MM.1S (cell line): Measurements from ENCODE around the gene SFRP2.

Experiments
- EZH2 ChIP-seq: fragments of 300-600 bp; sonication (generic); optimal IDR thresholded peaks from 2 replicates; pipeline ENCODE3; 2017; ENCODE audit warnings: low read depth, mild to moderate bottlenecking, antibody characterized with exemption, low read length, mixed read lengths
- TF ChIP-seq, protein P1 (sequence below): fragments of 300-600 bp; sonication (generic); IDR thresholded peaks from 2 replicates; pipeline ENCODE4 v1.5.1; 2016; ENCODE audit warnings: antibody characterized with exemption, low read length, mixed read lengths

DNA sequence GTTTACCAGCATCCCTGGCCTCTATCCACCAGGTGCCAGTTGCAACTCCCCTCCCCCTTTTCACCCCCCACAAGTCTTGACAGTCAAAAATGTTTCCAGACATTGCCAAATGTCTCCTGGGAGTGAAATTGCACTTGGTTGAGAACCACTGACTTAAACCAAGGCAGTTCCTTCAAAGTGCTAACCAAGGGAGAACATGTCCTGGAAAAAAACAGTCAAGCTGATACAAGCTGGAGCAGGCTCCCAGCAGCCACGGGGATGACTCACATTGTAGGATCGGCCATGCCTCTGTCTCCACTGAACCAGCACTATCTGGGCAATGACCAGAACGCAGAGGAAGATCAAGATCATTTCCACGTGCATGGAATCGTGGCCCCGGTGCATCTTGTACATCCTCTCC, 40.5 kb downstream of the SFRP2 start:
- TF ChIP-seq, protein P1, sequence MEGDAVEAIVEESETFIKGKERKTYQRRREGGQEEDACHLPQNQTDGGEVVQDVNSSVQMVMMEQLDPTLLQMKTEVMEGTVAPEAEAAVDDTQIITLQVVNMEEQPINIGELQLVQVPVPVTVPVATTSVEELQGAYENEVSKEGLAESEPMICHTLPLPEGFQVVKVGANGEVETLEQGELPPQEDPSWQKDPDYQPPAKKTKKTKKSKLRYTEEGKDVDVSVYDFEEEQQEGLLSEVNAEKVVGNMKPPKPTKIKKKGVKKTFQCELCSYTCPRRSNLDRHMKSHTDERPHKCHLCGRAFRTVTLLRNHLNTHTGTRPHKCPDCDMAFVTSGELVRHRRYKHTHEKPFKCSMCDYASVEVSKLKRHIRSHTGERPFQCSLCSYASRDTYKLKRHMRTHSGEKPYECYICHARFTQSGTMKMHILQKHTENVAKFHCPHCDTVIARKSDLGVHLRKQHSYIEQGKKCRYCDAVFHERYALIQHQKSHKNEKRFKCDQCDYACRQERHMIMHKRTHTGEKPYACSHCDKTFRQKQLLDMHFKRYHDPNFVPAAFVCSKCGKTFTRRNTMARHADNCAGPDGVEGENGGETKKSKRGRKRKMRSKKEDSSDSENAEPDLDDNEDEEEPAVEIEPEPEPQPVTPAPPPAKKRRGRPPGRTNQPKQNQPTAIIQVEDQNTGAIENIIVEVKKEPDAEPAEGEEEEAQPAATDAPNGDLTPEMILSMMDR = no peak
- no peak for TF ChIP-seq EZH2
